Stimulated activated CD8-positive, alpha-beta memory T cell treated with anti-CD3 and anti-CD28 coated beads, Interleukin-4, amount 100 ng/mL, for 48 hours (primary cell): ENCODE results near the gene PHAF1.
"Not testable (repeated sequence)": the region's sequence is repeated elsewhere in the genome, so short reads cannot be mapped to it uniquely, and the experiment has no call there.

Experiments
- DNase-seq: peaks from one replicate; pipeline ENCODE4 v3.0.0-alpha.2; 2020

Gene PHAF1

GRCh38 chr16:67105881-67106280 is 3.9 kb upstream of the PHAF1 start:
- DNase-seq, result no peak

GRCh38 chr16:67108489-67108888 is 1.3 kb upstream of the PHAF1 start:
- DNase-seq, result no peak

- no peak for DNase-seq
These were observed 772 bp upstream of the PHAF1 start for GRCh38 chr16:67108931-67109406.

GRCh38 chr16:67111951-67112444 is 2.3 kb downstream of the PHAF1 start:
- DNase-seq, result no peak

GRCh38 chr16:67112591-67113399 is 3.1 kb downstream of the PHAF1 start:
- no peak for DNase-seq

GRCh38 chr16:67114793-67115192 is 5.1 kb downstream of the PHAF1 start:
- DNase-seq, result no peak

- no peak for DNase-seq
These were observed 5.9 kb downstream of the PHAF1 start for GRCh38 chr16:67115639-67116038.

GRCh38 chr16:67116388-67117311 is 6.9 kb downstream of the PHAF1 start:
- DNase-seq, result no peak

- DNase-seq, result no peak
These were observed 8.0 kb downstream of the PHAF1 start for GRCh38 chr16:67117716-67118115.

GRCh38 chr16:67120025-67120424 is 10.3 kb downstream of the PHAF1 start:
- DNase-seq, result no peak

GRCh38 chr16:67122799-67123198 is 13.1 kb downstream of the PHAF1 start:
- DNase-seq, result not testable (repeated sequence)

GRCh38 chr16:67128417-67128816 is 18.7 kb downstream of the PHAF1 start:
- DNase-seq, result no peak

GRCh38 chr16:67128887-67129286 is 19.1 kb downstream of the PHAF1 start:
- DNase-seq, result no peak

- no peak for DNase-seq
These were observed 19.7 kb downstream of the PHAF1 start for GRCh38 chr16:67129422-67129821.

- no peak for DNase-seq
These were observed 27.9 kb downstream of the PHAF1 start for GRCh38 chr16:67137605-67138004.

- no peak for DNase-seq
These were observed 31.6 kb downstream of the PHAF1 start for GRCh38 chr16:67141391-67141790.

GRCh38 chr16:67142342-67142741 is 32.6 kb downstream of the PHAF1 start:
- DNase-seq, result no peak

- no peak for DNase-seq
These were observed 35.2 kb downstream of the PHAF1 start for GRCh38 chr16:67144943-67145342.

- DNase-seq, result no peak
These were observed 36.0 kb downstream of the PHAF1 start for GRCh38 chr16:67145746-67146145.

- no peak for DNase-seq
These were observed 37.0 kb downstream of the PHAF1 start for GRCh38 chr16:67146523-67147357.

GRCh38 chr16:67147437-67148140 is 37.8 kb downstream of the PHAF1 start:
- no peak for DNase-seq

GRCh38 chr16:67148221-67148620 is 38.5 kb downstream of the PHAF1 start:
- no peak for DNase-seq
